ENCODE measurements around the gene COBLL1. TPM values are rescaled to one million over a fixed set of nuclear protein-coding genes. Genes with fewer than 3 reads are reported as not detected.

COBLL1 gene
- total RNA-seq, 1 experiment from 2014 or later, result 47.0 TPM

- Mint-ChIP-seq H3K9me3 (ENCODE audit: unreplicated experiment) (no peaks in the 10 kb centered on the region), H3K4me3 (ENCODE audit: unreplicated experiment) (no peak overlapping the region), H3K27ac (ENCODE audit: low read depth, unreplicated experiment) (no peak overlapping the region), H3K27me3 (ENCODE audit: insufficient read depth, unreplicated experiment) (no peaks in the 10 kb centered on the region), H3K4me1 (ENCODE audit: insufficient read depth, unreplicated experiment) (no peaks in the 10 kb centered on the region), H3K36me3 (ENCODE audit: insufficient read depth, unreplicated experiment) (no peaks in the 10 kb centered on the region)
- intact Hi-C loops (cut with micrococcal nuclease), result no loop called here
- no peak for TF ChIP-seq CTCF (IDR thresholded peaks at IDR 0.05; ENCODE audit: unreplicated experiment)
- POLR2A ChIA-PET, result interaction anchor here (0.6 kb wide), 1 partner anchor 9 kb away, joined by 4 read pairs; no protein-coding TSS in a partner anchor
- DNase-seq (ENCODE audit: unreplicated experiment), result no peak
- no TSS peak for BruUV-seq (replicated peaks)
- CTCF ChIA-PET, result interaction anchor here (0.6 kb wide), 1 partner anchor 10 kb away, joined by 3 read pairs; no protein-coding TSS in a partner anchor
Measured at GRCh38 chr2:164669291-164669690, 172.3 kb downstream of the COBLL1 start.

- CTCF ChIA-PET, result interaction anchor here (0.8 kb wide), 1 partner anchor 13 kb away, joined by 3 read pairs; no protein-coding TSS in a partner anchor
- Mint-ChIP-seq H3K36me3 (ENCODE audit: insufficient read depth, unreplicated experiment) (peaks cover 4% of the 10 kb centered on the region), H3K4me3 (ENCODE audit: unreplicated experiment) (no peak overlapping the region), H3K27ac (ENCODE audit: low read depth, unreplicated experiment) (no peak overlapping the region), H3K27me3 (ENCODE audit: insufficient read depth, unreplicated experiment) (no peaks in the 10 kb centered on the region), H3K4me1 (ENCODE audit: insufficient read depth, unreplicated experiment) (no peaks in the 10 kb centered on the region), H3K9me3 (ENCODE audit: unreplicated experiment) (no peaks in the 10 kb centered on the region)
- no peak for TF ChIP-seq CTCF (IDR thresholded peaks at IDR 0.05; ENCODE audit: unreplicated experiment)
- no TSS peak for BruUV-seq (replicated peaks)
- DNase-seq (ENCODE audit: unreplicated experiment), result no peak
- POLR2A ChIA-PET, result no interaction called here
- intact Hi-C loops (cut with micrococcal nuclease), result no loop called here
Measured at GRCh38 chr2:164667566-164667965, 174.1 kb downstream of the COBLL1 start.

GRCh38 chr2:164664070-164664469 lies 177.6 kb downstream of the COBLL1 start:
- ChIA-PET POLR2A (interaction anchor here (0.5 to 1.5 kb wide), 3 partner anchors 10 to 60 kb away, joined by 3 to 5 read pairs (median 3); no protein-coding TSS in a partner anchor), CTCF (interaction anchor here (0.6 to 2.2 kb wide), 3 partner anchors 10 to 1725 kb away, joined by 3 to 6 read pairs (median 3); no protein-coding TSS in a partner anchor)
- no peak overlapping the region for H3K27ac Mint-ChIP-seq (ENCODE audit: low read depth, unreplicated experiment)
- intact Hi-C loops (cut with micrococcal nuclease), result no loop called here
- H3K36me3 Mint-ChIP-seq (ENCODE audit: insufficient read depth, unreplicated experiment), result peaks cover 6% of the 10 kb centered on the region
- H3K27me3 Mint-ChIP-seq (ENCODE audit: insufficient read depth, unreplicated experiment), result no peaks in the 10 kb centered on the region
- BruUV-seq (replicated peaks), result no TSS peak
- no peaks in the 10 kb centered on the region for H3K9me3 Mint-ChIP-seq (ENCODE audit: unreplicated experiment)
- TF ChIP-seq CTCF (IDR thresholded peaks at IDR 0.05; ENCODE audit: unreplicated experiment), result no peak
- DNase-seq (ENCODE audit: unreplicated experiment), result no peak
- no peak overlapping the region for H3K4me3 Mint-ChIP-seq (ENCODE audit: unreplicated experiment)
- H3K4me1 Mint-ChIP-seq (ENCODE audit: insufficient read depth, unreplicated experiment), result no peaks in the 10 kb centered on the region

GRCh38 chr2:164662868-164663631 lies 178.6 kb downstream of the COBLL1 start:
- H3K4me3 Mint-ChIP-seq (ENCODE audit: unreplicated experiment), result no peak overlapping the region
- no peak for DNase-seq (ENCODE audit: unreplicated experiment)
- H3K27me3 Mint-ChIP-seq (ENCODE audit: insufficient read depth, unreplicated experiment), result no peaks in the 10 kb centered on the region
- no peak for TF ChIP-seq CTCF (IDR thresholded peaks at IDR 0.05; ENCODE audit: unreplicated experiment)
- intact Hi-C loops (cut with micrococcal nuclease), result no loop called here
- BruUV-seq (replicated peaks), result no TSS peak
- no peaks in the 10 kb centered on the region for H3K9me3 Mint-ChIP-seq (ENCODE audit: unreplicated experiment)
- no peaks in the 10 kb centered on the region for H3K4me1 Mint-ChIP-seq (ENCODE audit: insufficient read depth, unreplicated experiment)
- peaks cover 6% of the 10 kb centered on the region for H3K36me3 Mint-ChIP-seq (ENCODE audit: insufficient read depth, unreplicated experiment)
- ChIA-PET CTCF (interaction anchor here (0.6 to 2.2 kb wide), 3 partner anchors 11 to 1724 kb away, joined by 3 to 6 read pairs (median 3); no protein-coding TSS in a partner anchor), POLR2A (interaction anchor here (0.9 to 1.5 kb wide), 2 partner anchors 11 to 57 kb away, joined by 3 read pairs; no protein-coding TSS in a partner anchor)
- no peak overlapping the region for H3K27ac Mint-ChIP-seq (ENCODE audit: low read depth, unreplicated experiment)

Data from MCF 10A (cell line).